Urinary bladder (tissue), 4 donors: ENCODE results near the gene ADCK1. TPM values are rescaled to one million over a fixed set of nuclear protein-coding genes. Genes with fewer than 3 reads are reported as not detected.

Source experiments
- DNase-seq: peaks from one replicate; pipeline ENCODE4 v3.0.0-alpha.2; 2015; ENCODE audit errors: extremely low spot score
- H3K27ac ChIP-seq: one replicate; pipeline ENCODE4 v1.5.1; 2013; ENCODE audit warnings: low read depth, mild to moderate bottlenecking, moderate library complexity
- H3K36me3 ChIP-seq: one replicate; pipeline ENCODE4 v1.6.1; 2013; ENCODE audit warnings: mild to moderate bottlenecking, moderate library complexity; ENCODE audit not compliant: insufficient read depth
- H3K4me1 ChIP-seq: one replicate; pipeline ENCODE4 v1.6.1; 2013; ENCODE audit warnings: mild to moderate bottlenecking, moderate library complexity; ENCODE audit not compliant: insufficient read depth
- H3K4me3 ChIP-seq: one replicate; pipeline ENCODE4 v1.5.1; 2013; ENCODE audit warnings: low read depth, low read length
- WGBS: extraction: QIAGEN DNeasy Blood & Tissue Kit; methylation state at CpG from one replicate; pipeline ENCODE4 v1.1.7; 2013; 5-methylcytosine and 5-hydroxymethylcytosine counted together
- polyA plus RNA-seq: library from polyadenylated mRNA; stranded (reverse); fragments of 200-250 nt; gene quantifications from one replicate; pipeline ENCODE4 v1.2.3, GENCODE V29; 2013
- total RNA-seq: library from RNA; depleted of rRNA; stranded (reverse); fragments of >200 nt; gene quantifications from one replicate; pipeline ENCODE4 v1.2.3, GENCODE V29; 2014
- donor health status: healthy with polysubstance abuse.
- donor health status: healthy.

ADCK1 gene
- total and polyA plus RNA-seq, 2 donors: 6.1 to 9.0 TPM

DNA sequence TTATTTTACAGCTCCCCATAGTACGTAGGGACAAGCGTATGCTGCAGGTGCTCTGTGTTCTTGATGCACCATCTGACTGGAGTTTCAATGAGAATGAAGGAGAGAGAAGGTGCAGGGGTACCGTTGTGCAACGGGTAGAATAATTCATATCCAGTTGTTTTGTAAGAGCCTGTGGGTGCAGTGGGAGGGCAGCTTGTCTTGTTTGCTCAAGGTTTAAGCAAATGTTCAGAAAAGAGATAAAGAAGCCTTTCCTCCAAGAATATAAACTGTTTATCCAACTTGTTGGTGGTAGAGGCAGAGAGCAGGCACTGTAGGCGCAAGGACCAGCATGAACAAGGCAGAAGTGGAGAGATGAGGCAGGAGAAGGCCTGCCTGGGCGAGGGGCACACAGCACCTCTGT is 64.2 kb downstream of the ADCK1 start:
- 82% methylated on average over 6 of the region's 6 CpGs for WGBS
- Histone ChIP-seq H3K36me3 (no peaks in the 10 kb centered on the region), H3K4me3 (no peak overlapping the region), H3K27ac (no peak overlapping the region), H3K4me1 (no peaks in the 10 kb centered on the region)
- DNase-seq: no peak

DNA sequence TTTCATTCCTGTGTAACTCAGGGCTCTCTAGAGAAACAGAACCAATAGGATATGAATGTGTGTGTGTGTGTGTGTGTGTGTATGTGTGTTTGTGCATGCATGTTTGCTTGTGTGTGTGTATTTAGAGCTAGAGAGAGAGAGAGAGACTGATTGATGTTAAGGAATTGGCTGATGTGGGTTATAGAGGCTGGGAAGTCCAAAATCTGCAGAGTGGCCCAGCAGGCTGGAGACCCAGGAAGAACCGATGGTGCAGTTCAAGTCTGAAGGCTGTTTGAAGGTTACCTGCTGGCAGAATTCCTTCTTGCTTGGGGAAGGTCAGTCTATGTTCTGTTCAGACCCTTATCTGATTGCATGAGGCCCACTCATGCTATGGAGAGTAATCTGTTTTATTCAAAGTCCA is 64.7 kb downstream of the ADCK1 start:
- no peaks in the 10 kb centered on the region for H3K36me3 ChIP-seq
- no peak for DNase-seq
- H3K4me1 ChIP-seq: no peaks in the 10 kb centered on the region
- 95% methylated on average over 1 of the region's 1 CpG for WGBS
- H3K4me3 ChIP-seq: no peak overlapping the region
- no peak overlapping the region for H3K27ac ChIP-seq

DNA sequence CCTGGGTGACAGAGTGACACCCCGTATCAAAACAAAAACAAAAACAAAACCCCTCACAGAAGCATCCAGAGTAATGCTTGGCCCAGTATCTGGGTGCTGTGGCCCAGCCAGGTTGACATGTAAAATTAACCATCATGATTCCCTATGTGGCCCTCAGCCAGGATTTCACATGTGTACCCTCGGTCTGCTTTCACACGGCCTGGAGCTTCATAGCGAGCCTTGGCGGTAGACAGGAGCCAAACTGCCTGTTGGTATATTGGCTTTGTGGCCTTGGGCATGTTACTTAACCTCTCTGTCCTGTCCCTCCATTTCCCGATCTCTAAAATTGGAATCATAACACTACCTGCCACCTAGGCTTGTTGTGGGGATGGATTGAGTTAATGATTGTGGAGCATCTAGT is 65.5 kb downstream of the ADCK1 start:
- WGBS: 98% methylated on average over 6 of the region's 6 CpGs
- Histone ChIP-seq H3K4me1 (no peaks in the 10 kb centered on the region), H3K36me3 (no peaks in the 10 kb centered on the region), H3K27ac (no peak overlapping the region), H3K4me3 (no peak overlapping the region)
- no peak for DNase-seq

DNA sequence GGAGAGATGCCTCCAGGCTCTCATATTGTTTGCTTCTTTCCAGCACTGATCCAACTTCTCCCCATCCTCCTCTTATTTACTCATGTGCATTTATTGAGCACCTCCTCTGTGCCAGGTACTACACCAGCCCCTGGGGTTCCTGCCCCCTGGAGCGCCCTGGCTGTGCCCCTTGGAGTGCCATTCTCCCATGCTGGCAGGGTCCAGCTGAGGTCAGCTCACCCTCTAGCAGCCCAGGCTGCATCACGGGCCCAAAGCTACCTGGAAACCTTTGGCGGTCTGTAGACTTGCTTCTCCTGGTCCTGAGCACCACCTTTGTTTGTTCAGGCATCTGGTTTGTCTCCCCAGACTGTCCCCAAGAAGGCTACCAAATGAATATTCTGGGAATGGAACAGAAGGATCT is 67.0 kb downstream of the ADCK1 start:
- WGBS: 98% methylated on average over 3 of the region's 3 CpGs
- no peaks in the 10 kb centered on the region for H3K4me1 ChIP-seq
- no peak for DNase-seq
- no peak overlapping the region for H3K4me3 ChIP-seq
- H3K27ac ChIP-seq: no peak overlapping the region
- H3K36me3 ChIP-seq: no peaks in the 10 kb centered on the region

DNA sequence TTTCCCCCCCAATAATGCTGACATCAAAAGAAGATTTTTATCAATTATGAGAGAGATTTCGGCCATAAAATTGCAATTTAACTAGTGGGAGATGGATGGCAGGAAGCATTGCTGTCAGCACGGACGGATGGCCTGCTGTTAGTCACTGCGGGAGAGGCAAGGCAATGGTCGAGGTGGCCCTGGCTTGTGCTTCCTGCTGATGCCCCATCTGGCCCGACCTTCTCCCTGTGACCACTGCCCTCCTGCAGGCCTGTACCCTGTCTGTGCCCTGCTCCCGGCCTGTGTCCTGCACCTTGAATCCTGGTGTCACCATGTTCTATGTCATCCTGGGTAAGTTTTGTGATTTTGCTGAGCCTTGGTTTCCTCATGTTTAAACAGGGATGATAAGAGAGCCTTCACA is 67.6 kb downstream of the ADCK1 start:
- Histone ChIP-seq H3K27ac (no peak overlapping the region), H3K4me1 (no peaks in the 10 kb centered on the region), H3K4me3 (no peak overlapping the region), H3K36me3 (no peaks in the 10 kb centered on the region)
- WGBS: 67% methylated on average over 7 of the region's 7 CpGs
- no peak for DNase-seq

DNA sequence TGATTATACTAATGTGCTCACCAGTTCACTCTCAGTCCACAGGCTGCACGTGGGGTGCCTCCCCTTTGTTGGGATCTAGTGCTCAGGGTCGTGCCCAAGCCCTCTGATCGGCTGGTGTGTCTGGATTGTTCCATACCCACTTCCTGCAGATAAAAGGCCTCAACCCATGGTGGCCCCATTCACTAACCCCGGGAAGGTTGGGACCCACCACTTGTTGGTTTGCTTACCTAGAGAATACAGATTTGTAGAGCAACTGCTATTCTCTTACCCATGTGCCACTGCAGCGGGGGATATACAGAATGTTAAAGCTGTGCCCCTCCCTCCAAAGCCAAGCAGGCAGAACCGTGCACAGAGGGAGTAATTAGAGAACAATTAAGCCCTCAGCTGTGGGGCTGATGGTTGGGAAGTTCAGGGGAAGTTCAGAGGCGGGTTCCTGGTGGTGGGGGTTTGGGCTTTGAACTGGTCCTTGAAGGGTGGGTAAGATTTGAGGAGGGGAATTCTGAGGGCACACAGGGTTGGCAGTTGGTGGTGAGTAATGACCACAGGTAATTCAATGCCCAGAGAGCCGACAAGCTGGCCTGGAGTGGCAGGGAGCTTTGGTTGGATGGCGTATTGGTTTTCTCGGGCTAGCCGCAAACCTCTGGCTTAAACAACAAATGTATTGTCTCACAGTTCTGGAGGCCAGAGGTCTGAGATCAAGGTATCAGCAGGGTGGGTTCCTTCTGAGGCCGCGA is 68.8 kb downstream of the ADCK1 start:
- no peak overlapping the region for H3K27ac ChIP-seq
- H3K36me3 ChIP-seq: no peaks in the 10 kb centered on the region
- no peaks in the 10 kb centered on the region for H3K4me1 ChIP-seq
- WGBS: 83% methylated on average over 13 of the region's 13 CpGs
- H3K4me3 ChIP-seq: no peak overlapping the region
- no peak for DNase-seq

DNA sequence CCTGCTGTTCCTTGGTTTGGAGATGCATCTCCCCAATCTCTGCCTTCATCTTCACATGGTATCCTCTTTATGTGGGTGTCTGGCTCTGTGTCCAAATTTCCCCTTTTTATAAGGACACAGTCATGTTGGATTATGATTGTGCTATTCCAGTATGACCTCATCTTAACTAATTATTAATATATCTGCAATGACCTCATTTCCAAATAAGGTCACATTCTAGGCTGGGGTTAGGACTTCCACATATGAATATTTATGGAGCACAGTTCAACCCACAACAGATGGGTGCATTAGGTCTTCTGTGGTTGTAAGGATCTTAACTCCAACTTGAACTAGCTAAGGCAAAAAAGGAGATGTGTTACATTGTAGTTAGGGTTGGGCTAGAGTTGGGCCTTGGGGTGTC is 69.4 kb downstream of the ADCK1 start:
- no peak overlapping the region for H3K27ac ChIP-seq
- H3K4me3 ChIP-seq: no peak overlapping the region
- H3K4me1 ChIP-seq: no peaks in the 10 kb centered on the region
- no peak for DNase-seq
- H3K36me3 ChIP-seq: no peaks in the 10 kb centered on the region

DNA sequence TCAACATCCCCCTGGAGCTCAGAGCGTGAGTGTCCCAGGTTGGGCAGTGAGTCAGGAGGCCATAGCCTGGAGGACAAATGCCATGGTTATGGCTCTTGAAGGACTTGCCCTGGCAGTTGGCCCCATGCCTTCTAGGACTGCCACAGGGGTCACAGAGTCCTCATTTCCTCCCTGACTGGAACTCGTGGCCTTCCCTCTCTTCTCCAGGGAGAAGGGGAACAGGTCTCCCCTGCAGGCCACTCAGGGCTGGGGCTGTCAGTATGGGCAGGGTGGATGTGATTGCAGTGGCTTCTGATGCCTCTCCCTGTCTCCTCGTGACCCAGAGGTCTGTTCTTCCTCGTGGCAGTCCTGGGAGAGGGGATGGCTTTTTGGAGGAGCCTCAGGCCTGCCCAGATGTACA is 70.7 kb downstream of the ADCK1 start:
- Histone ChIP-seq H3K36me3 (no peaks in the 10 kb centered on the region), H3K27ac (no peak overlapping the region), H3K4me1 (no peaks in the 10 kb centered on the region), H3K4me3 (no peak overlapping the region)
- DNase-seq: no peak
- WGBS: 72% methylated on average over 4 of the region's 4 CpGs

DNA sequence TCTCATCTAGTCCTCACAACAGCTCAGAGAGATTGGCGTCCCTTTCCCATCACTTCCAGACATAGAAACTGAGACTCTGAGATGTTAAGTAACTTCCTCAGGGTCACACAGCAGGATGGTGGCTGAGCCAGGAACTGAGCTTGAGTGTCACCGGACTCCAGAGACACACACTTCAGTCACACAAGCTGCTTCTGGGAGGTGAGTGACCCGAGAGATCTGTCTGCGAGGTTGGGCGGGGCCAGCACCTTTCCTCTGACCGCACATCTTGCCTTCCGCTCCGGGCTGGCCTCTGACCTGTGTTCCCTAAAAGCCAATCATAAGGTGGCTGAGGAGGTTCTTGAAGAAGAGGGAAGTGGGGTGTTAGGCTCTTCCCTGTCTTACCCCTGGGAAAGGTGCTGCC is 72.2 kb downstream of the ADCK1 start:
- Histone ChIP-seq H3K36me3 (no peaks in the 10 kb centered on the region), H3K4me3 (no peak overlapping the region), H3K27ac (no peak overlapping the region), H3K4me1 (no peaks in the 10 kb centered on the region)
- DNase-seq: no peak
- 88% methylated on average over 8 of the region's 8 CpGs for WGBS

DNA sequence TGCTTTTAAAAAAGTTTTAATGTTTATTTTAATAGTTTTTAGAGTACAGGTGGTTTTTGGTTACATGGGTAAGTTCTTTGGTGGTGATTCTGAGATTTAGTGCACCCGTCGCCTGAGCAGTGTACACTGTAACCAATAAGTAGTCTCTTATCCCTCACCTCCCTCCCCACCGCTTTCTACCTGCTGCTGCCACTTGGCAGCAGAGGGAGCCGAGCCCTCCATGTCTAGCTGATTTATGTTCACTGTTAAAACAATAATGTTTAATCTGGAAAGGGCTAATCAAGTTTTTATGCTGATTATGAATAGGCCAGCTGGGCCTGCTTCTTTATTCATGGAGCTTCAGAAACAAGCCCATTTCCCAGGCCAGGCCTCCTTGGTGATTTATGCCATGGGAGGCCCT is 73.1 kb downstream of the ADCK1 start:
- Histone ChIP-seq H3K36me3 (no peaks in the 10 kb centered on the region), H3K4me3 (no peak overlapping the region), H3K4me1 (no peaks in the 10 kb centered on the region), H3K27ac (no peak overlapping the region)
- 86% methylated on average over 4 of the region's 4 CpGs for WGBS
- DNase-seq: no peak

DNA sequence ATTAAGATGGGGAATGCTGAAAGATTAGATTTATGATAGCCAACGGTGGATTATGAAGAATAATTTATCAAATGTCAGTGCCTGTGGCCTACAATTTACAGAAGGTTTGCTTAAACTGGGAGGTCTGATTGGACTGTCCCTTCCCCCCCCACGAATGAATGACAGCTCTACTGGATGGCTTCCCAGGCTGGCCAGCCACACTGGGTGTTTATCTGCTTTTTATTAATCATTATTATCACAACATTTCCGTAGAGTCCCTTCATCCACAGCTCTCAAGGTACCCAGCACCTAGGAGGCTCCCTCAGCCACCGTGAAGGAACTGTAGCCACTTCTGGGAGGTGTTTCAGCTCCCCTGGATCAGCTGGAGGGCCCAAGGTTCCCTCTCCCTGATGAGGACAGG is 78.9 kb downstream of the ADCK1 start:
- DNase-seq: no peak
- 55% methylated on average over 4 of the region's 4 CpGs for WGBS
- Histone ChIP-seq H3K4me1 (no peaks in the 10 kb centered on the region), H3K27ac (no peak overlapping the region), H3K4me3 (no peak overlapping the region), H3K36me3 (no peaks in the 10 kb centered on the region)

DNA sequence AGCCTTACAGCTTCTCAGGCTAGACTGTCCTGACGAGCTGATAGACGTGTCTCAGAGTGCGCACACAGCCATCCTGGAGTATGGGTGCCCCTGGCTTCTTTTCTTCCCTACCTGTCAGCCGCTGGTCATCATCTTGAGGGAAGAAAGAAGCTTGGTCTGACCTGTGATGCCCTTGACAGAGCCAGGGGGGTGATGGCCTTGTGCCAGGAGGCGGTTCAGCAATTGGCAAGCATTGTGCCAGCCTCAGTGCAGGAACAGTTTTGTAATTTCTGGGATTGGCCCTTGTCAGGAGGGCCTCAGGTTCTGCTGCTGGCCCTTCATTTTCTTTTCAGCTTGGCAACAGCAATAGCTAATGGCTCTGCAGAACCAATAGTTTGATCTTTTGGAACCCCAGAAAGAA is 80.1 kb downstream of the ADCK1 start:
- H3K36me3 ChIP-seq: no peaks in the 10 kb centered on the region
- H3K4me1 ChIP-seq: no peaks in the 10 kb centered on the region
- 96% methylated on average over 5 of the region's 5 CpGs for WGBS
- H3K27ac ChIP-seq: no peak overlapping the region
- no peak overlapping the region for H3K4me3 ChIP-seq
- no peak for DNase-seq

DNA sequence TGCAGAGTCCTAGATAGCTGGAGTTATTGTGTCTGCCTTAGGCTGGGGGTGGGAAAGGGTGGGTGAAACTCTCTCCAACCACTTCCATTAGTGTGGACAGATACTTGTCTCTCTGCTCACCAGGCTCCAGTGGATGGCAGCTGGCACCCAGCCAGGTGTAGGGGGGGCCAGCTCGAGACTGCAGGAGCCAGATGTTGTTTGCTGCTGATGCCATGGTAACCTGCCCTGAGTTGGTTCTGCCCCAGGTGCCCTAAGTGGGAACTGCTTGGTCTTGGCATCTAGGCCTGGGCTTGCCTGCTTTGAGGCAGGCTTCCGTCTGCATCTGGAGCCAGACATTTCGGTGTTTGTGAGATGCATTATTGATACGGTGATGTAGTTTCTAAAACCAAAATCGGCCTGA is 82.2 kb downstream of the ADCK1 start:
- Histone ChIP-seq H3K4me3 (no peak overlapping the region), H3K4me1 (no peaks in the 10 kb centered on the region), H3K36me3 (no peaks in the 10 kb centered on the region), H3K27ac (no peak overlapping the region)
- 66% methylated on average over 5 of the region's 5 CpGs for WGBS
- no peak for DNase-seq

DNA sequence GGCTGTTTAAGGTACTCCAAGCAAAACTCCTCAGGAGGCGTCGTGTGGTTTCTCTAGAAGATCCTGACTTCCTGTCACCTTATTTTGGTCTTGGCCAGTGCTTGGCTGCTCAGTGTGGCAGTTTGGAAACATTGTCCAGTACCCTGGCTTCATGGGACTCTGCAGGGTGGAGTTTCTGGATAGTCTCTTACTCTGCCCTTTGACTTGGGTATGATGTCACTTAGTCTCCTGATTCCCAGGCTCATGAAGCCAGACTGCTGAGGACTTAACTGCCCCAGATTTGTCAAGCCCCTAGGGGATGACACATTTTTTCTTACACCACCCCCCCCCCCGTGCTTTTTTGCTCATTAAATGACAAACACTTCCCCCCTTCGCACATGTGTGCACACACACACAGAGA is 82.7 kb downstream of the ADCK1 start:
- Histone ChIP-seq H3K27ac (no peak overlapping the region), H3K4me1 (no peaks in the 10 kb centered on the region), H3K4me3 (no peak overlapping the region), H3K36me3 (no peaks in the 10 kb centered on the region)
- WGBS: 47% methylated on average over 4 of the region's 4 CpGs
- no peak for DNase-seq
